ENCODE results near the gene SETDB2.

SETDB2 gene

DNA sequence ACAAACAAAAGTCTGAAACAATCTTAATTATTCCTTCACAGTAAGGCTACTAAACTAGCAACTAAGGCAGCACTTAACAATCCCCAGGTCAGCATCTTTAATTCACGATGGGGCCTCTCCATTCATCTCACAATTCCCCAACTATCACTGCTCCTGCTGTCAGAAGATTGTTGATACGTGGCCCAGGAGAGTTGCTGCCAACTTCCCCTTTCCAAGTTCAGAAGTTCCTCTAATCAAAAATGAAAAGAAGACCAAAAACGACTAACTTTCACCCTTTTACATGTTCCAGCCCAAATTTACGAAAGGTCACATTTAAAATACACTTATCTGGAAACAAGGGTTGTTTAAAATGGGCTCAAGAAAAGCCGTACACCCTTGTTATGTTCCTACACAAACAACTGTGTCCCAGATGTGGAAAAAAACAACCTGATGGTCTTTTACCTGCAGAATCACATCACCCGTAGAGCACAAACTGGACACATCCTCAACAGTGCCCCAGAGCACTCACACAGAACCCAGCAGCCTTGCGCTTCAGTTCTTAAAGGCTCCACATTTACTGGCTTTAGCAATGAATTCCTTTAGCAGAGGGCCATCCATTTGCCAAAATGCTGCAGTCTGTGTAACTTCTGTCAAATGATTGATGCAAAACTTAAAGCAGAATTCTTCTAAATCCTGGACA lies 89.7 kb downstream of the SETDB2 start:
- no peak for DNase-seq

DNA sequence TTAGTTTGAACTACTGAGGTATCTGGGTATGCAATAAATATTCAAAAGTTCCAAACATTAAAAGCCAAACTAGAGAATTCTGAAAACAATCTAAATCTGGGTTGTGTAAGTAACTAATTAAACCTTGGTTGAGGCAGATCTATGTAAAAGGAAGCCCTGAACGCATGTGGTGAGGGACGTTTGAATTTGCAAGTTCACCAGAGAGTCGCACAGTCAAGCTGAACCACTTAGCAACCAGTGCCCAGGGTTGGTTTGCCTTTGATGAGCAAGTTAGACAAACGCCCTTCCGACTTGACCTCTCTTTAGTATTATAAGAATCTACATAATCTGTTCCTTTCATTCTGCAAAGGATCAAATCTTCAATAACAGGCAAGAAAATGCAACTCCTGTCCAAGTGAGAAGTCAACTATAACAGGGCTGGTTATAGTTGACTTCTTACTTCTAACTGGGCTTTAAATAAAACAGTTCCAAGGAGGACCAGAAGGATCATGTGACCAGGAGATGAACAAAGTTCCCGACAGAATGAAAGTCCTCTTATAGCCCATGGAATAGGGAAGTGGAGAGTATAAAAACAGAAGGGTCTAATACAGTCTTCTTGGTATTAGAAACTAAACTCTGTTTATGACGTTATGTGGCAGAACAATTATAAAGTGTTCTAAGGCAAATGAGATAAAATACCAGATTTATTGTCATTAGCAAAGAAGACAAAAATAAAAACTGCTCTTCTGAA lies 92.2 kb downstream of the SETDB2 start:
- DNase-seq: no peak

DNA sequence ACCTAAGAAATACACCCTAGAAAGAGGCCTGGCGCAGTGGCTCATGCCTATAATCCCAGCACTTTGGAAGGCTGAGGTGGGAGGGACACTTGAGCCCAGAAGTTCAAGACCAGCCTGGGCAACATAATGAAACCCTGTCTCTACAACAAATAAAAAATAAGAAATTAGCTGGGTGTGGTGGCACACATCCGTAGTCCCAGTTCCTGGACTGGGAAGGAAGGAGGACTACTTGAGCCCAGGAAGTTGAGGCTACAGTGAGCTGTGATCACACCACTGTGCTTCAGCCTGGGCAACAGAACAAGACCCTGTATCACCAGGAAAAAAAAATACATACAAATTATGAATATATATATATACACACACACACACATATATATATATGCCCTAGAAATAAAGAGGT lies 94.3 kb downstream of the SETDB2 start:
- DNase-seq: no peak

DNA sequence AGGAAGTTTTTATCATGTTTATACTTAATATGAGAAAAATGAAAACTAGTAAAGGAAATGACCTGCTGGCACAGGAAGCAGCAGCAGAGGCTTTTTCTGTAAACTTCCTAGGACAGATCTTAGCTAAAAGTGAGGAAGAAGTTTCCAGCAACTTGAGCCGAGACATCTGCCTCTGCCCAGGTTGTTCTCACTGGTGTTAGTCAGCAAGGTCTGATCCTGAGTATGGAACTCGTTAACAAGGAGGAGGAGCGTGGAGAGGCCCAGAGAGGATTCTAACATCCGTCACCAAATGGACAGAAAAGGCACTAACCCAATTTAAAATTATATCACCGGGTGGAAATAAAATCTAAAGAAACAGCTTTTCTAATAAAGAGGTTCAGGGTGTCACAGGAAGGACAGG lies 95.2 kb downstream of the SETDB2 start:
- DNase-seq: no peak

DNA sequence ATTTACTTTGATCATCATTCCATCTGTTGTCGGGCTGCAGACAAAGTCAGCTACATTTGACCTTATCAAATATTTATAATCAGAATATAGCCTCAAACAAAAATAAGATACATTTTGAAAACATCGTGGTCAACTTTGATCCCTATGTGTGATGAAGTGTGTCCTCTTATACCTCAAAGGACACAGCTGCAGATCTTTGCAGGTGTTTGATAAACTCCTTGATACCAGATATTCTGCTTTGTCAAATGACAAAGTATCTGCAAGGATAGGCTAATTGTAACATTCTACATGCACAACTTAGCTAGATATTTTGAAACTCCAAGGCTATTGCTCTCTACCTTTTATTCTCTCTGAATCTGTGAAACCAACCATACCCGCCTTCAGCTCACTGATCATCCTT lies 95.7 kb downstream of the SETDB2 start:
- no peak for DNase-seq

DNA sequence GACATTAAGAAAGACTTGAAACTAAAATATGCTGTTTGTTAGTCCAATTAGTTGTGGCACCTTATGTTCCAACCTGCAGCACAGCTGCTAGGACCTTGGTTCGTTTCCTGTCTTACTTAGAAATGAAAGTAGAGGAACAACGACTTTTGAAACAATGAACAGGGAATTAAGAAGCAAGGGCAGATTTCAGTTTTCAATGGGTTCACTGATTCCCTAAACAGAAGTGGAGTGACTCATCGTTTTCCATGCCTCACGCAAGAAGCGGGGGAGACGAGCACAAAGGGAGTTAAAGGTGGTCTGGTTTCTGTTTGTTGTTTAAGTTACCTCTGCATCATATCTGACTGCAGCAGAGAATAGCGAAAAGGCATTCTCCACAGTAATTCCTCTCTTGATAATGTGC lies 96.5 kb downstream of the SETDB2 start:
- DNase-seq: no peak

DNA sequence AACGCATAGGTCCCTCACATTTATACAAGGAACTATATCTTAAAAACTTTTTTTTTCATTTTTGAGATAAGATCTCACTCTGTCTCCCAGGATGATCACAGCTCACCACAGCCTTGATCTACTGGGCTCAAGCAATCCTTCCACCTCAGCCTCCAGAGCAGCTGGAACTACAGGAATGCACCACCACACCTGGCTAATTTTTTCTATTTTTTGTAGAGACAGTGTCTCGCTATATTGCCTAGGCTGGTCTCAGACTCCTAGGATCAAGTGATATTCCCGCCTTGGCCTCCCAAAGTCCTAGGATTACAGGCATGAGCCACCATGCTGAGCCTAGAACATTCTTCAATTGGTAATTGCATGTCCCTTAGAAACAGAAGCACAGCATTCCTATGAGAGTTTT lies 99.6 kb downstream of the SETDB2 start:
- no peak for DNase-seq
